ENCODE data around the gene OBSCN. TPM values are rescaled to one million over a fixed set of nuclear protein-coding genes. Genes with fewer than 3 reads are reported as not detected.

The OBSCN gene
- total and polyA plus RNA-seq, 2 of the 4 experiments (the other 2 are of a cell fraction), result 4.1 to 9.5 TPM

- Histone ChIP-seq H2BK15ac (ENCODE audit: low read depth, low read length) (no peak overlapping the region), H3K79me1 (ENCODE audit: low read depth in 1 of 2, low read length in 2 of 2) (peaks cover 5 to 17% of the 10 kb centered on the region in 2 experiments; a peak in 3 of 4 replicates), H3K9me1 (ENCODE audit: insufficient read depth, low read length) (peaks cover 18% of the 10 kb centered on the region; the same call in 1 of the 2 replicates), H3K36me3 (ENCODE audit: control insufficient read depth, insufficient read depth, low read length) (no peaks in the 10 kb centered on the region), H3K9me3 (ENCODE audit: control insufficient read depth, insufficient read depth, low read length) (no peaks in the 10 kb centered on the region), H3K4ac (ENCODE audit: low read depth, low read length) (no peak overlapping the region), H3K4me1 (ENCODE audit: control insufficient read depth, insufficient read depth, low read length) (peaks cover 9% of the 10 kb centered on the region), H3K27ac (ENCODE audit: insufficient read depth, low read length) (no peak overlapping the region), H2BK5ac (ENCODE audit: low read depth, low read length, poor library complexity, severe bottlenecking) (no peak overlapping the region), H3K9ac (ENCODE audit: low read depth, low read length) (no peak overlapping the region), H3K4me2 (ENCODE audit: low read depth, low read length) (no peak overlapping the region), H4K91ac (ENCODE audit: insufficient read depth, low read depth, low read length) (no peak overlapping the region), H2AFZ (replicated peaks; ENCODE audit: low read length, poor library complexity) (no peak overlapping the region), H4K5ac (ENCODE audit: low read depth, low read length) (no peak overlapping the region), H2BK120ac (ENCODE audit: low read depth, low read length) (no peak overlapping the region), H3K18ac (ENCODE audit: low read depth, low read length) (no peak overlapping the region), H3K27me3 (ENCODE audit: control insufficient read depth, insufficient read depth, low read length) (no peaks in the 10 kb centered on the region), H3K14ac (replicated peaks; ENCODE audit: low read depth, low read length) (no peak overlapping the region), H2AK5ac (ENCODE audit: low read depth, low read length) (no peak overlapping the region), H2AK9ac (replicated peaks; ENCODE audit: low read depth, low read length, poor library complexity) (no peak overlapping the region), H3K4me3 (ENCODE audit: insufficient read depth, low read depth, low read length) (no peak overlapping the region), H4K20me1 (ENCODE audit: insufficient read depth, low read length) (no peaks in the 10 kb centered on the region; the same call in 1 of the 2 replicates), H3K56ac (ENCODE audit: extremely low read depth, insufficient read depth, low read length) (no peak overlapping the region), H3K23ac (ENCODE audit: low read depth, low read length) (no peak overlapping the region), H4K8ac (ENCODE audit: low read depth in 2 of 2, low read length in 2 of 2) (no peak overlapping the region), H2BK20ac (ENCODE audit: low read depth, low read length) (no peak overlapping the region)
- dilution Hi-C loops (cut with HindIII; ENCODE audit: low sequenced_read_pairs, unreplicated experiment), result no loop called here
- intact Hi-C loops (cut with micrococcal nuclease), result no loop called here
- ATAC-seq (ENCODE audit: low read depth) (no peak), DNase-seq (no peak)
- no TSS peak for BruUV-seq (replicated peaks)
- ChIA-PET CTCF (no interaction called here), POLR2A (ENCODE audit: unreplicated experiment) (no interaction called here)
- in situ Hi-C loops (cut with MboI; ENCODE audit: low sequenced_read_pairs), result no loop called here
- TF ChIP-seq CEBPB (IDR thresholded peaks at IDR 0.05; ENCODE audit: low read depth, low read length) (no peak), RAD21 (IDR thresholded peaks at IDR 0.05; ENCODE audit: low read length) (no peak), CHD1 (IDR thresholded peaks at IDR 0.05; ENCODE audit: low read depth, low read length) (no peak), POLR2A (IDR thresholded peaks at IDR 0.05; ENCODE audit: low read depth, low read length) (no peak), SMC3 (IDR thresholded peaks at IDR 0.05; ENCODE audit: low read depth, low read length) (no peak), MAZ (IDR thresholded peaks at IDR 0.05; ENCODE audit: borderline replicate concordance, low read depth, low read length) (no peak), MAFK (IDR thresholded peaks at IDR 0.05; ENCODE audit: low read depth, low read length) (no peak), BHLHE40 (IDR thresholded peaks at IDR 0.05; ENCODE audit: low read depth, low read length) (no peak)
- 78% methylated on average over 6 of the region's 15 CpGs; no CpG with 5 or more reads in 1 of the 2 experiments for WGBS, 2 experiments (ENCODE audit: extremely low coverage in 2 of 2, insufficient read length in 1 of 2)
Measured at GRCh38 chr1:228160201-228160761, 47.6 kb upstream of the OBSCN start.
